Measurements from ENCODE around the gene ALDH4A1. TPM values are rescaled to one million over a fixed set of nuclear protein-coding genes. Genes with fewer than 3 reads are reported as not detected.

Gene ALDH4A1
- total RNA-seq, 1 donor from 2014 or later: 11.5 TPM

DNA sequence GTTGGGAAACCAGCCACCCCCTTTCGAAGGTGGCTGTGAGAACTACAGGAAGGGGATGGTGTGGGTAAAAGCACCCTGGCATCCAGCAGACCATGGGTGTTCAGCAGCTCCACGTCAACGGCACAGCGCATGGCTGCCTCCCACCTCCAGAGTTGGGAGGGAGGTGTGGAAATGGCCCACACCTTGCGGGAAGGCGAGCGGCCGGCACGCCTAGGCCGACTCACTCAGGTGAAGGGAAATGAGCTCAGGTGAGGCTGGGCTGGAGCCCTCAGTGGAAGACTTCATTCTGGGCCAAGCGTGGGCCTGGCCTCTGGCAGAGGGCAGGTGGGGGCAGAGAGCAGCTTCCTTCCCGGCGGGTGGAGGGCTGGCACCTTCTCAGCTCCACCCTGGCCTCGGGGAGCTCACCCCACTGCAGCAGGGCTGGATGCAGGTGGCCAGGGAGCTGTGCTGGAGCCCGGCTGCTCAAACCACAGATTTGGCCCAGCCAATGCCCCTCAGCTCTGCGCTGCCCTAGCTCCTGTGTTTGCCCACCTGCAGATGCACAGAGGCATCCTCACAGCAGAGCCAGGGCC lies 24.8 kb upstream of the ALDH4A1 start:
- TF ChIP-seq, protein P1, sequence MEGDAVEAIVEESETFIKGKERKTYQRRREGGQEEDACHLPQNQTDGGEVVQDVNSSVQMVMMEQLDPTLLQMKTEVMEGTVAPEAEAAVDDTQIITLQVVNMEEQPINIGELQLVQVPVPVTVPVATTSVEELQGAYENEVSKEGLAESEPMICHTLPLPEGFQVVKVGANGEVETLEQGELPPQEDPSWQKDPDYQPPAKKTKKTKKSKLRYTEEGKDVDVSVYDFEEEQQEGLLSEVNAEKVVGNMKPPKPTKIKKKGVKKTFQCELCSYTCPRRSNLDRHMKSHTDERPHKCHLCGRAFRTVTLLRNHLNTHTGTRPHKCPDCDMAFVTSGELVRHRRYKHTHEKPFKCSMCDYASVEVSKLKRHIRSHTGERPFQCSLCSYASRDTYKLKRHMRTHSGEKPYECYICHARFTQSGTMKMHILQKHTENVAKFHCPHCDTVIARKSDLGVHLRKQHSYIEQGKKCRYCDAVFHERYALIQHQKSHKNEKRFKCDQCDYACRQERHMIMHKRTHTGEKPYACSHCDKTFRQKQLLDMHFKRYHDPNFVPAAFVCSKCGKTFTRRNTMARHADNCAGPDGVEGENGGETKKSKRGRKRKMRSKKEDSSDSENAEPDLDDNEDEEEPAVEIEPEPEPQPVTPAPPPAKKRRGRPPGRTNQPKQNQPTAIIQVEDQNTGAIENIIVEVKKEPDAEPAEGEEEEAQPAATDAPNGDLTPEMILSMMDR (IDR thresholded peaks at IDR 0.05; ENCODE audit: unreplicated experiment): no peak
- H3K4me3 Mint-ChIP-seq: no peak overlapping the region
- H3K27ac Mint-ChIP-seq: no peak overlapping the region
- H3K27me3 Mint-ChIP-seq (ENCODE audit: low read depth): no peaks in the 10 kb centered on the region
- H3K9me3 Mint-ChIP-seq: peaks cover 3% of the 10 kb centered on the region
- peaks cover 37% of the 10 kb centered on the region for H3K4me1 Mint-ChIP-seq
- DNase-seq (ENCODE audit: low spot score in 2 of 2, unreplicated experiment in 2 of 2): no peak
- H3K36me3 Mint-ChIP-seq: peaks cover 1% of the 10 kb centered on the region

DNA sequence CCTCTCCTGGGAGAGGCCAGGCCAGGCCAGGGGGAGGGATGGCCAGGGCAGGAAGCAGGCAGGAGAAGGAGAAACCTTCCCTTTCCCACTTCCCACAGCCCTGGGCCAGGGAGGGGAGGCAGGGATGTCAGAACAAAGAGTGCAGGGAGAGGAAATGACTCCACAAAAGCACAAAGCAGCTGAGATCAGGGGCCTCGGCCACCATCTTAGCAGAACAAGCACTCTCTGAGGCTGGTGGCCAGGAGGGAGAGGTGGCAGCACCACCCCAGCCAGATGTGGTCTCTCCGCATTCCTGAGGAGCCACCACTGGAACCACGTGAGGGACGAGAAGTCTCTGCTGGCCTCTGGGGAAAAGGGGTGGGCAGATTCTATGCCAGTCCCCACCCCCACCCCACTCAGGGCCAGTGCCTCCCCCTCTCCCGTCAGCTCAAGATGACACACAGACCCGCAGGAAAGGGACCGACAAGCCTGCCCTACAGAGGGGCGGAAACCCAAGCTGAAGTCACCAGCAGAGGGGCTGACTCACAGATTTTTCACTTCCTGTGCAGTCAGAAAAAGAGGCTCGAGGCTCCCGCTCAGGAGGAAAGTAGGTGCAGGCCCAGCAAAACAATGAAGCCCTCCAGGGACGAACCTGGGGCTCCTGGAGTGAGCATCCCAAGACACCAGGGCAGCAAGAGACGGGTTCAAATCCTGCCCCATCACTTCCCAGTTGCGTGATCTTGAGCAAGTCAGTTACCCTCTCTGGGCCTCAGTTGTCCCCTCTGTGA lies 24.1 kb upstream of the ALDH4A1 start:
- no peak for DNase-seq (ENCODE audit: low spot score in 2 of 2, unreplicated experiment in 2 of 2)
- peaks cover 3% of the 10 kb centered on the region for H3K9me3 Mint-ChIP-seq
- peaks cover 38% of the 10 kb centered on the region for H3K4me1 Mint-ChIP-seq

DNA sequence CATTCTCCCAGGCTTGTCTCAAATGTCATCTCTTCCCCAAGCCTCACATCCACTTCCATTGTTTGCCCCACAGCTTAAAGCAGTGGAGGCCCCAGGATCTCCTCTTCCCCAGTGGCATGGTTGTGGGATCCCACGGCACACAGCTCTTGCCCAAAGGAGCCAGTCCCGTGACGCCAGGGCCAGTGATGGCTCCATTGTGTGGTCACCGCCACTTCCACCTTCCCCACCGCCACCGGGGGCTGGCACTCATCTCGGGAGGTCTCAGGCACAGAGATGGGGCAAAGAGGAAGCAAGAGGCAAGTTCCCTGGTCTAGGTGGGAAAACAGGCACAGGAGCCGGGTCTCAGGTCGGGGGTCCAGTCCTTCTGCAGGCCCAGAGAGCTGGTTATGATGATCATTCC lies 22.9 kb upstream of the ALDH4A1 start:
- Mint-ChIP-seq H3K9me3 (peaks cover 3% of the 10 kb centered on the region), H3K4me3 (no peak overlapping the region), H3K4me1 (peaks cover 38% of the 10 kb centered on the region), H3K27me3 (ENCODE audit: low read depth) (no peaks in the 10 kb centered on the region), H3K27ac (no peak overlapping the region), H3K36me3 (peaks cover 1% of the 10 kb centered on the region)
- TF ChIP-seq, protein P1 (IDR thresholded peaks at IDR 0.05; ENCODE audit: unreplicated experiment): no peak
- no peak for DNase-seq (ENCODE audit: low spot score in 2 of 2, unreplicated experiment in 2 of 2)

More for the DNA sequence above, 24.1 kb upstream of the ALDH4A1 start:
- H3K4me3 Mint-ChIP-seq: no peak overlapping the region
- TF ChIP-seq, protein P1 (IDR thresholded peaks at IDR 0.05; ENCODE audit: unreplicated experiment): no peak
- H3K27ac Mint-ChIP-seq: peak overlapping the region; percentile 34
- peaks cover 1% of the 10 kb centered on the region for H3K36me3 Mint-ChIP-seq
- no peaks in the 10 kb centered on the region for H3K27me3 Mint-ChIP-seq (ENCODE audit: low read depth)

DNA sequence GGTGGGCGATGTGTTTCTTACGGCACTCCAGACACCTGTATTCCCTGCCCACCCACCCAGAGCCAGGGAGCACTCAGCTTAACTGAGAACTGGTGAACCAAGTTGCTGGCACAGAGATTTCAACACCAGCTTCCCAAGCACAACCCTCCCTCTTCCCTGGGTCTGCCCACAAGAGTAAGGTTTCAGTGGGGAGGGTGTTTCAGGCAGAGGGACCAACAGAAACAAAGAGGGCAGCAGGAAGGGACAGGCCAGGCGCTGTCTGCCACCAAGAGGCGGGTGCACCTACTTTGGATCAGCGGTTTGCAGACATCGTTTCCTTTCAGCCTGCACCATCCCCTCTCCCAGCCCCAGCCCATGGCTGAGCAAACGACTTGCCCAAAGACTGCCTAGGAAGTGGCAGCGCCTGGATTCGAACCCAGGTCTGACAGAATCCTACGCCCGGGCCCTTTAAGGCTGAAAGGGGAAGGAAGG lies 21.9 kb upstream of the ALDH4A1 start:
- Mint-ChIP-seq H3K4me1 (peaks cover 44% of the 10 kb centered on the region), H3K9me3 (peaks cover 3% of the 10 kb centered on the region), H3K27ac (no peak overlapping the region), H3K27me3 (ENCODE audit: low read depth) (no peaks in the 10 kb centered on the region), H3K4me3 (no peak overlapping the region), H3K36me3 (peaks cover 1% of the 10 kb centered on the region)
- no peak for DNase-seq (ENCODE audit: low spot score in 2 of 2, unreplicated experiment in 2 of 2)
- TF ChIP-seq, protein P1 (IDR thresholded peaks at IDR 0.05; ENCODE audit: unreplicated experiment): no peak

DNA sequence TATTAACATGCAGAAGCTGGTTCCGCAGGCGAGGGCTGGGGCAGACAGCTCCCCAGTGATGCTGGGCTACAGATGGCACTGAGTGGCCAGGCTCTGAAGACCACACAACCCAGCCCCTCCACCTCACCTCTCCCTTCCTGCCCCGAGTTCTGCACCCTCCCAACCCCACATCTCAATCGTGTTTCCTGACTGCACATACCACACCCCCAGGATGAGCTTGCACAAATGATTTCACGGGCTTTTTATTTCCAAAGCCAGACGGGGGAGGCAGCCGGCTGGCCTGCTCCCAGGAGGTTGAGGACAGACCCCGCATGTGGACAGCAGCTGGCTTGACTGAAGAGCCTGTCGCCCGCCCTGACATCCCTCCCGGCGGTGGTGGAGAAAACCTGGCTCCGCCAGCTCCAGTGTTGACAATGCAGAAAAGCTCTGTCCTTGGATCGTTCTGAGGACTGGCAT lies 21.4 kb upstream of the ALDH4A1 start:
- Mint-ChIP-seq H3K36me3 (peaks cover 1% of the 10 kb centered on the region), H3K4me1 (peaks cover 49% of the 10 kb centered on the region), H3K27me3 (ENCODE audit: low read depth) (no peaks in the 10 kb centered on the region), H3K4me3 (no peak overlapping the region), H3K27ac (peak overlapping the region; percentile 41), H3K9me3 (peaks cover 3% of the 10 kb centered on the region)
- TF ChIP-seq, protein P1 (IDR thresholded peaks at IDR 0.05; ENCODE audit: unreplicated experiment): no peak
- DNase-seq (ENCODE audit: low spot score in 2 of 2, unreplicated experiment in 2 of 2): no peak
